ENCODE measurements around the gene HDAC1. TPM values are rescaled to one million over a fixed set of nuclear protein-coding genes. Genes with fewer than 3 reads are reported as not detected.
A peak's percentile ranks its signal among the peaks of the same experiment; 100 is the strongest.

Gene HDAC1
- total and polyA plus RNA-seq, 2 of the 13 experiments (the other 11 are each of a cell fraction or from before 2014, with no cell fraction given) = 93.5 to 189 TPM

GRCh38 chr1:32291708-32292538, at the start of gene HDAC1 (continued):
- TF ChIP-seq, protein P1, sequence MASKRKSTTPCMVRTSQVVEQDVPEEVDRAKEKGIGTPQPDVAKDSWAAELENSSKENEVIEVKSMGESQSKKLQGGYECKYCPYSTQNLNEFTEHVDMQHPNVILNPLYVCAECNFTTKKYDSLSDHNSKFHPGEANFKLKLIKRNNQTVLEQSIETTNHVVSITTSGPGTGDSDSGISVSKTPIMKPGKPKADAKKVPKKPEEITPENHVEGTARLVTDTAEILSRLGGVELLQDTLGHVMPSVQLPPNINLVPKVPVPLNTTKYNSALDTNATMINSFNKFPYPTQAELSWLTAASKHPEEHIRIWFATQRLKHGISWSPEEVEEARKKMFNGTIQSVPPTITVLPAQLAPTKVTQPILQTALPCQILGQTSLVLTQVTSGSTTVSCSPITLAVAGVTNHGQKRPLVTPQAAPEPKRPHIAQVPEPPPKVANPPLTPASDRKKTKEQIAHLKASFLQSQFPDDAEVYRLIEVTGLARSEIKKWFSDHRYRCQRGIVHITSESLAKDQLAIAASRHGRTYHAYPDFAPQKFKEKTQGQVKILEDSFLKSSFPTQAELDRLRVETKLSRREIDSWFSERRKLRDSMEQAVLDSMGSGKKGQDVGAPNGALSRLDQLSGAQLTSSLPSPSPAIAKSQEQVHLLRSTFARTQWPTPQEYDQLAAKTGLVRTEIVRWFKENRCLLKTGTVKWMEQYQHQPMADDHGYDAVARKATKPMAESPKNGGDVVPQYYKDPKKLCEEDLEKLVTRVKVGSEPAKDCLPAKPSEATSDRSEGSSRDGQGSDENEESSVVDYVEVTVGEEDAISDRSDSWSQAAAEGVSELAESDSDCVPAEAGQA (IDR thresholded peaks at IDR 0.05; ENCODE audit: low read depth) = no peak
- TF ChIP-seq, protein P1 (CRISPR knock-in tag; IDR thresholded peaks at IDR 0.05; ENCODE audit: borderline replicate concordance) = 0 out of 2 replicates have a peak, but pooled peaks have one; percentile 40
- TF ChIP-seq HOXA5 (CRISPR knock-in tag; IDR thresholded peaks at IDR 0.05) = peak; percentile 87
- TF ChIP-seq PRDM10 (CRISPR knock-in tag; IDR thresholded peaks at IDR 0.05; ENCODE audit: low read depth) = peak; percentile 99
- TF ChIP-seq, protein P2, sequence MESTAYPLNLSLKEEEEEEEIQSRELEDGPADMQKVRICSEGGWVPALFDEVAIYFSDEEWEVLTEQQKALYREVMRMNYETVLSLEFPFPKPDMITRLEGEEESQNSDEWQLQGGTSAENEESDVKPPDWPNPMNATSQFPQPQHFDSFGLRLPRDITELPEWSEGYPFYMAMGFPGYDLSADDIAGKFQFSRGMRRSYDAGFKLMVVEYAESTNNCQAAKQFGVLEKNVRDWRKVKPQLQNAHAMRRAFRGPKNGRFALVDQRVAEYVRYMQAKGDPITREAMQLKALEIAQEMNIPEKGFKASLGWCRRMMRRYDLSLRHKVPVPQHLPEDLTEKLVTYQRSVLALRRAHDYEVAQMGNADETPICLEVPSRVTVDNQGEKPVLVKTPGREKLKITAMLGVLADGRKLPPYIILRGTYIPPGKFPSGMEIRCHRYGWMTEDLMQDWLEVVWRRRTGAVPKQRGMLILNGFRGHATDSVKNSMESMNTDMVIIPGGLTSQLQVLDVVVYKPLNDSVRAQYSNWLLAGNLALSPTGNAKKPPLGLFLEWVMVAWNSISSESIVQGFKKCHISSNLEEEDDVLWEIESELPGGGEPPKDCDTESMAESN (CRISPR knock-in tag; conservative IDR thresholded peaks at IDR 0.05) = peak; percentile 62; the same call in 1 of the 2 replicates
- TF ChIP-seq ZNF142 (CRISPR knock-in tag; IDR thresholded peaks at IDR 0.05) = no peak
- peak; percentile 29; the same call in 1 of the 2 replicates for TF ChIP-seq ZSCAN21 (CRISPR knock-in tag; IDR thresholded peaks at IDR 0.05; ENCODE audit: borderline replicate concordance)
- TF ChIP-seq ZBTB1 (CRISPR knock-in tag; IDR thresholded peaks at IDR 0.05; ENCODE audit: borderline replicate concordance) = 0 out of 2 replicates have a peak, but pooled peaks have one; percentile 18
- peak; percentile 62; the same call in 1 of the 2 replicates for TF ChIP-seq RFXAP (CRISPR knock-in tag; IDR thresholded peaks at IDR 0.05; ENCODE audit: borderline replicate concordance)

All from HepG2 (cell line).